Activated T-helper 1 cell treated with anti-CD3 and anti-CD28 coated beads, Interleukin-12 subunit alpha, Interleukin-12 subunit beta, Interleukin-2, Interleukin-4 antibody, amounts not matched to agents 30 ng/mL and 10 ng/mL and 1 ng/mL, durations not matched to agents 14 hours and 24 hours and 36 hours (primary cell): Measurements from ENCODE around the gene CPLX1. TPM values are rescaled to one million over a fixed set of nuclear protein-coding genes. Genes with fewer than 3 reads are reported as not detected.
A peak's percentile ranks its signal among the peaks of the same experiment; 100 is the strongest.

Source experiments
- DNase-seq: peaks from one replicate; pipeline ENCODE4 v3.0.0; 2021; ENCODE audit warnings: low spot score
- H3K27ac Mint-ChIP-seq: one replicate; pipeline ENCODE4 v1.8.0; 2021; ENCODE audit warnings: mild to moderate bottlenecking, mixed read lengths
- H3K27me3 Mint-ChIP-seq: one replicate; pipeline ENCODE4 v1.8.0; 2022; ENCODE audit warnings: mild to moderate bottlenecking, moderate library complexity, mixed read lengths; ENCODE audit not compliant: insufficient read depth
- H3K36me3 Mint-ChIP-seq: one replicate; pipeline ENCODE4 v1.8.0; 2021; ENCODE audit warnings: low read depth, mixed read lengths
- H3K4me1 Mint-ChIP-seq: one replicate; pipeline ENCODE4 v1.8.0; 2021; ENCODE audit warnings: low read depth, mixed read lengths
- H3K4me3 Mint-ChIP-seq: one replicate; pipeline ENCODE4 v1.8.0; 2021; ENCODE audit warnings: mild to moderate bottlenecking, moderate library complexity, mixed read lengths
- H3K9me3 Mint-ChIP-seq: one replicate; pipeline ENCODE4 v1.8.0; 2021; ENCODE audit warnings: mixed read lengths
- intact Hi-C: fragments of 100-400 bp; cut with micrococcal nuclease; formaldehyde crosslinking; loops from one replicate; pipeline ENCODE4 v1.15.1; 2024
- total RNA-seq: library from RNA; stranded (reverse); gene quantifications from 2 replicates; pipeline ENCODE4 v1.2.3, GENCODE V29; 2022

CPLX1 gene
- total RNA-seq: 1.3 and 1.5 TPM in 2 replicates

DNA sequence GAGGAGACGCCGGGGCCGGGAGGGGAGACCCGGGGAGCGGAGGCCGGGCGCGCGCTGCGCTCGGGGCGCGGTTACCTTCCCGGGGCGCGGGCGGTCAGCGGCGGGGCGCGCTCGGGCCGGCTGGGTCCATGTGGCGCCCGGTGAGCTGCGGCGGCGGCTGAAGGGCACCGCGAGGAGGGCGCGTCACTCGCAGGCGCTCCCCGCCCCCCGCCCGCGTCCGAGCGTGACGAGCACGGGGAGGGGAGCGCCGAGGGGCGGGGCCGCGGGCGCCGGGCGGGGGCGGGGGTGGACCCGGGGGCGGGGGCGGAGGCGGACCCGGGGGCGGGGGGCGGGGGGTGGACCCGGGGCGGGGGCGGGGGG, at the start of gene CPLX1:
TSS of gene CPLX1 (minus strand) at position 159 of the 360 bp plus-strand sequence. CDS start 1,607 bp downstream, outside the sequence.
- Mint-ChIP-seq H3K27ac (no peak within 1 kb of the TSS), H3K4me3 (no peak within 1 kb of the TSS), H3K27me3 (peaks cover 33% of the 10 kb centered on the region), H3K4me1 (no peaks in the 10 kb centered on the region), H3K36me3 (no peaks in the 10 kb centered on the region), H3K9me3 (no peaks in the 10 kb centered on the region)
- intact Hi-C loops: loop anchor here (5.0 kb wide), 2 partner anchors 44 to 51 kb away; no protein-coding TSS in a partner anchor
- DNase-seq: no peak

DNA sequence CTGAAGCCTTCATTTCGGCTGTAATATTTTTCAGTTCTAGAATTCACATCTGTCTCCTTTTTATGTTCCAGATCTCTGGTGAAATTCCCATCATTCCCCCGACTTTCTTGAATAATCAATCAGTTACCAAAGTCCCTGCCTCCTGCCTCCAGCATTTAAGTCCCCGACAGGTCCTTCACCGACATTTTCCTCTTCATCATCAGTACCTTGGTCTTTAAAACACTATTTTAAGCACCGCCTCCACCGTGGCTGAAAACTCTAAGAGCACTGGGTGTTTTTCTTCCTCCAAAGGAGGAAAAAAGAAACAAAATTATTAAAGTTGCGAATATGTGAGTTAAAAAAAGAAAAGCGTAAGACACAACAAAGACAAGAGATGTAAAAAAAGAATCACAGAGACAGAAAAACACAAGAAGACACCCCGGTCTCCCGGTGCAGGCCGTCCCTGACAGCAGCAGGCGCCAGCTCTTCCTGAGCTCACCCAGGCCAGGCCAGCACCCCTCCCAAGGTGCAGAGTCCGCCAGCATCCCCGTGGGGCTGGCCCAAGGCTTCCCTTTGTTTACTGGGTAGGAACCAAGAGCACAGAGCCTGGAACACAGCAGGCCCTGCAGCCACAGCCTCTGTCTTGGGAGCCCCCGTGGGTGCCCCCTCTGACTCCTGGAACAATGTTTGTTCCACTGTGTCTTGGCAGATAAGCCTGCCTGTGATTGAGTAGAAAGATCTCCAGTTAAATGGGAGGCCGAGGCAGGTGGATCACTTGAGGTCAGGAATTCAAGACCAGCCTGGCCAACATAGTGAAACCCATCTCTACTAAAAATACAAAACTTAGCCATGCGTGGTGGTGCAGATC, 49.3 kb upstream of the CPLX1 start:
- Mint-ChIP-seq H3K27me3 (no peaks in the 10 kb centered on the region), H3K27ac (peak overlapping the region; percentile 71), H3K4me1 (peaks cover 36% of the 10 kb centered on the region), H3K36me3 (peaks cover 49% of the 10 kb centered on the region), H3K4me3 (no peak overlapping the region), H3K9me3 (no peaks in the 10 kb centered on the region)
- no peak for DNase-seq
- intact Hi-C loops: loop anchor here (5.0 kb wide), 2 partner anchors 48 to 273 kb away; partner anchors contain the start of gene CPLX1

DNA sequence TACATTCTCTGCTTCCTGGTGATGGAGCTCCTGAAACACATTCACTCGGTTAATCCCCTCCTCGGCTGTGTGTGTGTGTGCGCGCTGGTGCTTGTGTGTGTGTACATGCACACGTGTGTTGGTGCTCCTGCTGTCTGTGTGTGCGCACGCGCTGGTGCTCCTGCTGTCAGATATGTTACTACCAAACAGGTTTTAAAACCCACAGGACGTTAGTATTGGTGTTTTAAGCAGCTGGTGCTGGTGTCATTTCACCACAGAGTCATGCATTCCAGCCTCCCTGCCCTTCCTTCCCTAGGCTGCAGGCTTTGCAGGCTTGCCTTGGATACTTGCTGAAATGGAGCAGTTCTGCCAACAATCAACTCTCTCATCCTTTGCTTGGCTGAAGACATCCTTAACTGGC, 48.1 kb upstream of the CPLX1 start:
- peaks cover 52% of the 10 kb centered on the region for H3K36me3 Mint-ChIP-seq
- H3K4me1 Mint-ChIP-seq: peaks cover 24% of the 10 kb centered on the region
- DNase-seq: no peak
- H3K27me3 Mint-ChIP-seq: no peaks in the 10 kb centered on the region
- intact Hi-C loops: no loop called here
- H3K27ac Mint-ChIP-seq: no peak overlapping the region
- H3K9me3 Mint-ChIP-seq: no peaks in the 10 kb centered on the region
- H3K4me3 Mint-ChIP-seq: no peak overlapping the region

DNA sequence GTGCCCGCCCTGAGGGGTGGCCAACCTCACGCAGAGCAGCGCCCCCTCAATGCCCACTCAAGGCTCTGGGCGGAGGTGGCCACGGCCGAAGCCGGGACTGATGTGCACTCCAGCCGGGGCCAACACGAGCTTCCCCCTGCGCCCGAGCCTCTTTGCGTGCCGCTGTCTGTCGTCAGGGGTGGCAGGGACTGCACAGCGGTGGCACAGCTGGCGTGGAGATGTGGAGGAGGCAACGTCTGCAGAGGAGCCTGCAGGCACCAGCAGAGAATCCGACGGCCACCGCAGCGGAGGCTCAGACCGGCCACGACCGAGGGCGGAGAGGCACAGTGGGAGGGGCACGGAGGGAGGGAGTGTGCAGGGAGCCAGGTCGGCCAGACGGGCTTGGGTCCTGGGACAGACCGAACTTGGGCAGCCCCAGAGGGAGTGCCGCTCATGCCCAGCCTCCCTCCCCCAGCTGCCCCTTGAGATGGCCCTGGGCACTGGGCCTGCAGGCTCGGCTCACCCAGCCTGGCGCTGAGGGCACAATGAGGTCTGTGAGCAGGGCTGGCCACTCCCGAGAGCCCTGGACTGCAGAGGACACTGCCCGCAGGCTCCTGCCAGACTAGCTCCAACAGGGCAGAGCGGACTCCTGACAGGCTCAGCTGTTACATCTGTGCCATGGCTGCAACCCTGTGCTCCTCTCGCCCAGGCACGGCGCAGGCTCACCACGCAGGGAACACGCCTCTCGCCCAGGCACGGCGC, 46.5 kb upstream of the CPLX1 start:
- Mint-ChIP-seq H3K9me3 (no peaks in the 10 kb centered on the region), H3K27me3 (no peaks in the 10 kb centered on the region), H3K36me3 (peaks cover 47% of the 10 kb centered on the region), H3K27ac (no peak overlapping the region), H3K4me1 (peaks cover 12% of the 10 kb centered on the region), H3K4me3 (no peak overlapping the region)
- intact Hi-C loops: no loop called here
- DNase-seq: no peak

DNA sequence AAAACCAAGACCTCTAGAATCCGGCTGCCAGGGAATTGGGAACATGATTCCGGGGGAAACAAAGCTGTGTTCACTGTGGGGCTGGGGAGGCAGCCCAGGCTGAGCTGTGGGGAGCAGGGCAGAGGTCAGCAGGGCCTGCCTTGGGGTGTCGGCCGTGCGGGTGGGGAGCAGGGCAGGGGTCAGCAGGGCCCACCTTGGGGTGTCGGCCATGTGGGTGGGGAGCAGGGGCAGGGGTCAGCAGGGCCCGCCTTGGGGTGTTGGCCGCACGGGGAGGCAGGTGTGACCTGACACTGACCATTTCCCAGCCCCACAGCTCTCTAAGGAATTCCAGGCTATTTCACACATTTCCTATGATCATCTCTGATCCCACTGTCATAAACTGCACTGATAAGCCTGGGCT, 45.6 kb upstream of the CPLX1 start:
- H3K27ac Mint-ChIP-seq: peak overlapping the region; percentile 56
- no peaks in the 10 kb centered on the region for H3K9me3 Mint-ChIP-seq
- intact Hi-C loops: no loop called here
- peaks cover 7% of the 10 kb centered on the region for H3K4me1 Mint-ChIP-seq
- DNase-seq: no peak
- peaks cover 41% of the 10 kb centered on the region for H3K36me3 Mint-ChIP-seq
- H3K4me3 Mint-ChIP-seq: no peak overlapping the region
- no peaks in the 10 kb centered on the region for H3K27me3 Mint-ChIP-seq

DNA sequence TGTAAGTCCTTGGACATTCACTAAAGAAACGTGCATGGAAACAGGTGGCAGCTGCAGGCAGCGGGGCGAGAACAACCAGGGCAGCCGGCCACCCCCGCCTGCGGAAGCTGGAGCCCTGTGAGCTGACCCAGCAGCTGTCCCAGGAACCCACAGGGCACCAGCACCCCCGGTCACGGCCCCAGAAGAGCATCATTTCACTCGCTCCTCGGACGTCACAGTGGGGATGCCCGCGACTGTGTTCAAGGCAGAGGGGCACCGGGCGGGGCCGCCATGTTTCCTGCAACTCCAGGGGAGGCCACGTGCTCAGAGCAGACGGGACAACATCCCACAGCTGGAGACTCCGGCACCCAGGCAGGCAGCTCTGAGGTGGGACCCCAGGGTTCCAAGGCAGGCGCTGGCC, 45.0 kb upstream of the CPLX1 start:
- H3K36me3 Mint-ChIP-seq: peaks cover 36% of the 10 kb centered on the region
- H3K27me3 Mint-ChIP-seq: no peaks in the 10 kb centered on the region
- peaks cover 7% of the 10 kb centered on the region for H3K4me1 Mint-ChIP-seq
- DNase-seq: no peak
- intact Hi-C loops: no loop called here
- no peak overlapping the region for H3K27ac Mint-ChIP-seq
- no peaks in the 10 kb centered on the region for H3K9me3 Mint-ChIP-seq
- H3K4me3 Mint-ChIP-seq: no peak overlapping the region

DNA sequence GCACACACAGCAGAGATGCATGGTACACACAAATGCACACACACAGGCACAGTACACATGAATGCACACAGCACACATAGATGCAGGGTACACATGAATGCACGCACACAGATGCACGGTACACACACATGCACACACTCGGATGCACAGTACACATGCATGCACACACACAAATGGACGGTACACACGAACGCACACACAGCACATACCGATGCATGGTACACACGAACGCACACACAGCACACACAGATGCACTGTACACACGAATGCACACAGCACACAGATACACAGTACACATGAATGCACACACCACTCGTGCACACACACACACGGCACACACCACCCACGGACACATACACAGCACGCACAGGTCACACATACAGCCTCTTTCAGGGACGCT, 43.8 kb upstream of the CPLX1 start:
- intact Hi-C loops: no loop called here
- Mint-ChIP-seq H3K4me3 (no peak overlapping the region), H3K36me3 (peaks cover 28% of the 10 kb centered on the region)

DNA sequence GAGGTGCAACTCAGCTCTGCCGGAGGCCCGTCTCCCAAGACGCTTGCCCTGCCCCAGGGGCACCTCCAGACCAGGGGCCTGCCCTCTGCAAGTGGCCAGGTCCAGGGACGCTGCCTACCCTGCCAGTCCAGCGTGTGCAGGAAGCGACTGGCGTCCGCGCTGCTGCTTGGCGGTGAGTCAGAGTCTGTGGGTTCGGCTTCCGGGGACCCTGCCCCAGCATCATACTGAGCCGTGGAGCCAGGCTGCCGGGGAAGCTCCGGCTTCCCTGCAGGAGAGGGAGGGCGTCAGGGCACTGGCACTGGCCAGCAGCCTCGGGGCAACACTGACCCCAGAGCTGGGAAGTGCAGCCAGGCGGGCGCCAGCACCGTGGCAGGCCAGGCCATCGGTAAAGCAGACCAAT, 42.5 kb upstream of the CPLX1 start:
- DNase-seq: no peak
- no peaks in the 10 kb centered on the region for H3K9me3 Mint-ChIP-seq
- H3K27ac Mint-ChIP-seq: no peak overlapping the region
- no peaks in the 10 kb centered on the region for H3K4me1 Mint-ChIP-seq
- intact Hi-C loops: no loop called here
- H3K4me3 Mint-ChIP-seq: no peak overlapping the region
- H3K36me3 Mint-ChIP-seq: peaks cover 20% of the 10 kb centered on the region
- H3K27me3 Mint-ChIP-seq: no peaks in the 10 kb centered on the region

More for the DNA sequence above, 43.8 kb upstream of the CPLX1 start:
- H3K9me3 Mint-ChIP-seq: no peaks in the 10 kb centered on the region
- peaks cover 2% of the 10 kb centered on the region for H3K4me1 Mint-ChIP-seq
- H3K27me3 Mint-ChIP-seq: no peaks in the 10 kb centered on the region
- DNase-seq: no peak
- no peak overlapping the region for H3K27ac Mint-ChIP-seq

DNA sequence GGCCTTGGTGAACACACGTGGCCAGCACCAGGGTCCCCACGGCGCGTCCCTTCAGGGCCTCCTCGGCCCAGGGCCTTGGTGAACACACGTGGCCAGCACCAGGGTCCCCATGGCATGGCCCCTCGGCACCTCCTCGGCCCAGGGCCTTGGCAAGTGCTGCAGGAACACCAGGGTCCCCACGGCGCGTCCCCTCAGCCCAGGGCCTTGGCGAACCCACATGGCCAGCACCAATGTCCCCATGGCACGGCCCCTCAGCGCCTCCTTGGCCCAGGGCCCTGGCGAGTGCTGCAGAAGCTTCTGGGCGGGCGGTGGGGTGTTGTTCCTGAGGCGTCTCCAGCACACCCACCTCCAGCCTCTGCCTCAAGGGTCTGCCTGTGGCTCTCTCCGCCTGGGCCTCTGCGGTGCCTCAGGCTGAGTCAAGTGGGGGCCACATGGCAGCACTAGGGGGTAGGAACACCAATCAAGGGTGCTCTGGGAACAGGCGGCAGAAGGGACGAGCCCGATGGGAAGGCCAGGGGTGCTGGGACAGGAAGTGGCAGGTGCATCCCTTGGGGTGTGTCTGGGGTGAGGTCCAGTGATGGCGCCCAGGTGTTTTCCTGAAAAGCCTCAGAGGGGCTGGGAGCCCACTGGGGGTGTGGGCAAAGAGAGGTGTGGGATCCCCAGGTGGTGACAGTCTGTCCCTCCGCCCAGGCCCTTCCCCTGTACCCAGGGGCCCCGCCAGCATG, 41.8 kb upstream of the CPLX1 start:
- Mint-ChIP-seq H3K4me1 (no peaks in the 10 kb centered on the region), H3K27ac (no peak overlapping the region), H3K4me3 (no peak overlapping the region), H3K27me3 (no peaks in the 10 kb centered on the region), H3K9me3 (no peaks in the 10 kb centered on the region), H3K36me3 (peaks cover 26% of the 10 kb centered on the region)
- no peak for DNase-seq
- intact Hi-C loops: no loop called here

DNA sequence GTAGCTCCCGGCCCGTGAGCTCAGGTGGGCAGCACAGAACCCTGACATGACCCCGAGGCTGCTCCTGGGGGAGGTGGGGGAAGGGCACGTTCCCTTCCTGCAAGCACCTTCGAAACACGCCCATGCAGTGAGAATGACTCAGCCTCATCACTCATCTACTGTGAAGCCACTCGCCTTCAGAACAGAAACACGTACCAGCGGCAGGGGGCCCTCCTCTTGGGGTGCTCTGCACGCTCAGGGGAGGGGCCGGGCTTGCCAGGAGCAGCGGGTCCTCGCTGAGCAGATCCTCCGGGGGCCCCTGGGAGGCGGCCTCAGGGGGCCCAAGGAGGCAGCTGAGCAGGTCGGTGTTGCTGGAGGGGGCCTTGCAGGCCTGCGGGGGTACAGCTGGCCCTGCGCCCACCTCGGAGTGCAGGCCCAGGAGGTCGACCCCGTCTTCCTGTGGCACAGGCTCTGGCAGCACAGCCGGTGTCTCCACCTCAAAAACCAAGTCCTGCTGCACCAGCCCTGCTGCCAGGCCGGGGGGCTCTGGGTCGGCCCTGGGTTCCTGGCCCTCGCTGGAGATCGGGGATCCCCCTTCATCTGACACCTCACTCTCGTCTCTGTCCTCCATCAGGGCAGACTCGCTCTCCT, 40.9 kb upstream of the CPLX1 start:
- Mint-ChIP-seq H3K36me3 (peaks cover 31% of the 10 kb centered on the region), H3K27me3 (no peaks in the 10 kb centered on the region), H3K4me3 (no peak overlapping the region), H3K27ac (no peak overlapping the region), H3K9me3 (no peaks in the 10 kb centered on the region), H3K4me1 (no peaks in the 10 kb centered on the region)
- no peak for DNase-seq
- intact Hi-C loops: no loop called here

DNA sequence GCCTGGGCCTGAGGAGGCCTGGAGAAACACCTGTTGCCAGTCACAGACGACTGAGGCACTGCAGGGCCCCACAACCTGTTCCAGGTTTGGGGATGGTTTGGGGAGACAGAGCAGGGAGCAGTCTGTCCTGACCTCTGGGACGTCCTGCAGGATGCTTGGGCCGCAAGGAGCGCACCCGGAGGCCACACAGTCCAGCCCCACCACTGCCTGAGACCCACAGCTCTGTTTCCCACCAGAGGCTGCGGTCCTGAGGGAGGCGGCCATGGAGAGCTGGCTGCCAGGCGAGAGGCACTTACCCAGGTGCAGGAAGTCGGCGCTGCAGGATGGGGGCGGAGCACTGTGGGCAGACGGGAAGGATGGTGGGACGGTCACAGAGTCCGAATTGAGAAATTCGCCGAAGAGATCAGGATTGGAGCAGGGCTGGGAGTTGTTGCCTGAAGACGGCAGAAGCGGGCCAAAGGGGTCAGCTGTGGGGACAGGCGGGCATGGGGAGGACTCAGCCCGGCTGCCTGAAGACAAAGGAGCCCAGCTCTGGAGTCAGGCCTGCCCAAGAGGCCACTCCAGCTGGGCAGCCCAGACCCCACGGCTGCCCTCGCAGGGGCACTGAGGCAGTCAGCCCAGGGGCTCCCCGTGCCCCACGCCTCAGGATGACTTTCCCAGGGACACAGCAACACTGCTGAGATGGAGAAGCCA, 40.3 kb upstream of the CPLX1 start:
- Mint-ChIP-seq H3K9me3 (no peaks in the 10 kb centered on the region), H3K27me3 (no peaks in the 10 kb centered on the region), H3K36me3 (peaks cover 37% of the 10 kb centered on the region), H3K27ac (no peak overlapping the region), H3K4me1 (no peaks in the 10 kb centered on the region), H3K4me3 (no peak overlapping the region)
- intact Hi-C loops: no loop called here
- DNase-seq: no peak

DNA sequence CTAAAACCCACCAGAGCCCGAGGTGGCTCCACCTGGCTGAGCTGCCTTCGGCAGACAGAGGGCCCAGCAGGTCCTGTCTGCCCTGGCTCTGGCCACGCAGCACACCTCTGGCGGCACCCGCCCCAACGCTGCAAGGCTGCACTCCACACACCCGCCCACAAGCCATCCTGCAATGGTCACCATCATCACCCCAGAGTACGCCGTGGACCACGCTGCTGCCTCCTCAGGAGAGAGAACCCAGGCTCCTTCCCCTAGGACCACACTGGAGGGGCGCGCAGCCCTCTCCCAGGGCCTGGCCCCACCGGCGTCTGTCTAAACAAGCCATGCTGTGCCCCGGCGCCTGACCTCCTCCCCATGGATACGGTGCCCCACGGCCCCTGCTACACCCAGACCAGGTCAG, 39.6 kb upstream of the CPLX1 start:
- Mint-ChIP-seq H3K27ac (no peak overlapping the region), H3K27me3 (no peaks in the 10 kb centered on the region), H3K4me1 (no peaks in the 10 kb centered on the region), H3K9me3 (no peaks in the 10 kb centered on the region), H3K36me3 (peaks cover 42% of the 10 kb centered on the region), H3K4me3 (no peak overlapping the region)
- DNase-seq: no peak
- intact Hi-C loops: no loop called here
